Fibroblast of mammary gland (primary cell): ENCODE measurements around the gene ZBTB7C.
A peak's percentile ranks its signal among the peaks of the same experiment; 100 is the strongest.

ENCODE experiments used
- DNase-seq: peaks from one replicate; pipeline ENCODE4 v3.0.0-alpha.2; 2010; ENCODE audit warnings: low read depth
- H3K4me3 ChIP-seq: 2 replicates; pipeline ENCODE4 v1.5.1; 2011; ENCODE audit warnings: low read depth, mild to moderate bottlenecking, low read length, moderate library complexity; ENCODE audit not compliant: control insufficient read depth
- CTCF ChIP-seq: conservative IDR thresholded peaks from 2 replicates; pipeline ENCODE4 v1.5.1; 2011; ENCODE audit warnings: low read depth, low read length, inconsistent platforms; ENCODE audit not compliant: control insufficient read depth, insufficient read depth

Gene ZBTB7C

GRCh38 chr18:48011926-48012465, 397.2 kb downstream of the ZBTB7C start:
- no peak for TF ChIP-seq CTCF
- H3K4me3 ChIP-seq: no peak overlapping the region
- DNase-seq: no peak

GRCh38 chr18:48010264-48010663, 398.9 kb downstream of the ZBTB7C start:
- DNase-seq: no peak
- TF ChIP-seq CTCF: no peak
- H3K4me3 ChIP-seq: no peak overlapping the region

GRCh38 chr18:48009116-48009745, 400.0 kb downstream of the ZBTB7C start:
- DNase-seq: no peak
- no peak overlapping the region for H3K4me3 ChIP-seq
- TF ChIP-seq CTCF: no peak

GRCh38 chr18:48007955-48008701, 401.1 kb downstream of the ZBTB7C start:
- peak; percentile 3 for TF ChIP-seq CTCF
- DNase-seq: peak; percentile 19
- peak overlapping the region; percentile 35 for H3K4me3 ChIP-seq

GRCh38 chr18:48007381-48007780, 401.8 kb downstream of the ZBTB7C start:
- no peak for DNase-seq
- TF ChIP-seq CTCF: no peak
- H3K4me3 ChIP-seq: no peak overlapping the region

GRCh38 chr18:48006415-48007175, 402.6 kb downstream of the ZBTB7C start:
- TF ChIP-seq CTCF: no peak
- no peak overlapping the region for H3K4me3 ChIP-seq
- no peak for DNase-seq
